Neural cell (in vitro differentiated cells): ENCODE data around the gene ADGRD2. TPM values are rescaled to one million over a fixed set of nuclear protein-coding genes. Genes with fewer than 3 reads are reported as not detected.

Experiments
- H2AFZ ChIP-seq: fragments of 200-600, 300-800 bp; sonication (generic), shearing (Covaris generic); 2 replicates; pipeline ENCODE4 v1.6.0; 2014; ENCODE audit warnings: low read depth, mild to moderate bottlenecking, antibody characterized with exemption, low read length, moderate library complexity
- H3F3A ChIP-seq: fragments of 200-600 bp; shearing (Covaris generic); 2 replicates; pipeline ENCODE4 v1.6.1; 2016; ENCODE audit warnings: mild to moderate bottlenecking, moderate library complexity, mixed read lengths, antibody characterized with exemption, low read length; ENCODE audit not compliant: insufficient read depth, poor library complexity, severe bottlenecking
- H3K27ac ChIP-seq: fragments of 200-600, 300-800 bp; sonication (generic), shearing (Covaris generic); 2 replicates; pipeline ENCODE4 v1.5.1; 2014; ENCODE audit warnings: mild to moderate bottlenecking, low read length, moderate library complexity
- H3K27me3 ChIP-seq: fragments of 300-800, 200-600 bp; sonication (generic), shearing (Covaris generic); 2 replicates; pipeline ENCODE4 v1.6.0; 2014; ENCODE audit warnings: mild to moderate bottlenecking, low read depth, low read length, moderate library complexity; ENCODE audit not compliant: insufficient read depth
- H3K36me3 ChIP-seq: fragments of 300-800, 200-600 bp; sonication (generic), shearing (Covaris generic); 2 replicates; pipeline ENCODE4 v1.5.1; 2014; ENCODE audit warnings: mild to moderate bottlenecking, antibody characterized with exemption, low read length, moderate library complexity; ENCODE audit not compliant: insufficient read depth
- H3K4me2 ChIP-seq: fragments of 300-800, 200-600 bp; sonication (generic), shearing (Covaris generic); 2 replicates; pipeline ENCODE4 v1.6.0; 2014; ENCODE audit warnings: mild to moderate bottlenecking, low read length
- H3K4me3 ChIP-seq: fragments of 300-800, 200-600 bp; sonication (generic), shearing (Covaris generic); 2 replicates; pipeline ENCODE4 v1.5.1; 2014; ENCODE audit warnings: mild to moderate bottlenecking, low read length, moderate library complexity
- H3K79me2 ChIP-seq: fragments of 200-600 bp; shearing (Covaris generic); replicated peaks from 2 replicates; pipeline ENCODE4 v1.6.0; 2014; ENCODE audit warnings: mild to moderate bottlenecking, low read length, moderate library complexity; ENCODE audit not compliant: insufficient read depth
- H3K9ac ChIP-seq: fragments of 300-800, 200-600 bp; sonication (generic), shearing (Covaris generic); 2 replicates; pipeline ENCODE4 v1.6.1; 2016; ENCODE audit warnings: mild to moderate bottlenecking, low read length, mixed read lengths
- H3K9me2 ChIP-seq: fragments of 200-600 bp; shearing (Covaris generic); 2 replicates; pipeline ENCODE4 v1.6.1; 2016; ENCODE audit warnings: mild to moderate bottlenecking, low read length, mixed read lengths; ENCODE audit not compliant: insufficient read depth
- H3K9me3 ChIP-seq: fragments of 200-600, 300-800 bp; sonication (generic), shearing (Covaris generic); 2 replicates; pipeline ENCODE4 v1.6.1; 2016; ENCODE audit warnings: mild to moderate bottlenecking, mixed run types, low read length, moderate library complexity, mixed read lengths
- H4K20me1 ChIP-seq: fragments of 200-600 bp; shearing (Covaris generic); 2 replicates; pipeline ENCODE4 v1.6.1; 2016; ENCODE audit warnings: mild to moderate bottlenecking, mixed run types; ENCODE audit not compliant: insufficient read depth
- EP300 ChIP-seq: fragments of 450-650 bp; conservative IDR thresholded peaks from 2 replicates; pipeline ENCODE4 v1.6.1; 2014; ENCODE audit warnings: antibody characterized with exemption, mild to moderate bottlenecking, moderate library complexity; ENCODE audit not compliant: poor library complexity, severe bottlenecking
- EZH2 ChIP-seq: fragments of 200-600, 300-800 bp; shearing (Covaris generic), sonication (generic); IDR thresholded peaks from 2 replicates; pipeline ENCODE4 v1.6.1; 2014; ENCODE audit warnings: antibody characterized with exemption, low read length, borderline replicate concordance, mild to moderate bottlenecking; ENCODE audit not compliant: insufficient read depth, poor library complexity, severe bottlenecking
- MXI1 ChIP-seq: fragments of 450-650 bp; conservative IDR thresholded peaks from 2 replicates; pipeline ENCODE4 v1.6.1; 2014; ENCODE audit warnings: antibody characterized with exemption, mild to moderate bottlenecking; ENCODE audit not compliant: poor library complexity, severe bottlenecking
- POLR2AphosphoS5 ChIP-seq: IDR thresholded peaks from 2 replicates; pipeline ENCODE4 v1.6.1; 2012
- RAD21 ChIP-seq: fragments of 450-650 bp; conservative IDR thresholded peaks from 2 replicates; pipeline ENCODE4 v1.6.1; 2014; ENCODE audit warnings: antibody characterized with exemption, mild to moderate bottlenecking, moderate library complexity
- SMC3 ChIP-seq: fragments of 450-650 bp; conservative IDR thresholded peaks from 2 replicates; pipeline ENCODE4 v1.6.1; 2014; ENCODE audit warnings: antibody characterized with exemption, mild to moderate bottlenecking, moderate library complexity; ENCODE audit not compliant: poor library complexity
- TAF1 ChIP-seq: IDR thresholded peaks from 2 replicates; pipeline ENCODE4 v1.6.1; 2012; ENCODE audit warnings: low read depth
- polyA plus RNA-seq: library from polyadenylated mRNA; depleted of rRNA; stranded (reverse); fragments of >200 nt; gene quantifications from 2 replicates; pipeline ENCODE4 v1.2.3, GENCODE V29; 2014
- TF ChIP-seq, protein P1 (sequence below): IDR thresholded peaks from 2 replicates; pipeline ENCODE4 v1.6.1; 2012; ENCODE audit warnings: borderline replicate concordance
- TF ChIP-seq, protein P2 (sequence below): fragments of 450-650 bp; IDR thresholded peaks from 2 replicates; pipeline ENCODE4 v1.5.1; 2014; ENCODE audit warnings: antibody characterized with exemption, mild to moderate bottlenecking, moderate library complexity; ENCODE audit not compliant: poor library complexity, severe bottlenecking

ADGRD2 gene
- polyA plus RNA-seq, 1 donor from 2014 or later, result not detected

DNA sequence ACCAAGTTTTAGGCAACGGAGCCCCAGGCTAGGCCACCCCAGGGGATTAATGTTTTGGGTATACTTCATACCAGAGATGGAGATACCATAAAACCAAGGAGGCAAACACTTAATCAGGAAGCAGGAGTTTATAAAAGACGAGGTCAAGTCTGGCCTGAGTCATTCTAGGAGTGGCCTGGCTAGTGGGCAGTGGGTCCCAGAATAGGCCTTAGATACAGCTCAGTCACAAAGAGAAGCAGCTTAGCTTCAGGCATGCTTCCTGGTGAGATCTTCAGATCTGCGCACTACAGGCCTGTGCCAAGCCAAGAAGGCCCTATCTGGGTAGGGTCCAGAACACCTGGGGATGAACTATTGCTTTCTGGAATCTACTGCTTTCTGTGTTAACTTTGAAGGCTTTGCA, 77.5 kb downstream of the ADGRD2 start:
- Histone ChIP-seq H3K4me2 (no peak overlapping the region), H3K79me2 (no peaks in the 10 kb centered on the region), H3K36me3 (no peaks in the 10 kb centered on the region), H2AFZ (no peak overlapping the region), H4K20me1 (no peaks in the 10 kb centered on the region), H3K27me3 (no peaks in the 10 kb centered on the region), H3F3A (no peaks in the 10 kb centered on the region), H3K9me3 (no peaks in the 10 kb centered on the region), H3K9ac (no peak overlapping the region), H3K27ac (no peak overlapping the region), H3K9me2 (no peaks in the 10 kb centered on the region), H3K4me3 (no peak overlapping the region)
- TF ChIP-seq EZH2 (no peak), POLR2AphosphoS5 (no peak), MXI1 (no peak), SMC3 (no peak), RAD21 (no peak), TAF1 (no peak), EP300 (no peak)
- TF ChIP-seq, protein P1, sequence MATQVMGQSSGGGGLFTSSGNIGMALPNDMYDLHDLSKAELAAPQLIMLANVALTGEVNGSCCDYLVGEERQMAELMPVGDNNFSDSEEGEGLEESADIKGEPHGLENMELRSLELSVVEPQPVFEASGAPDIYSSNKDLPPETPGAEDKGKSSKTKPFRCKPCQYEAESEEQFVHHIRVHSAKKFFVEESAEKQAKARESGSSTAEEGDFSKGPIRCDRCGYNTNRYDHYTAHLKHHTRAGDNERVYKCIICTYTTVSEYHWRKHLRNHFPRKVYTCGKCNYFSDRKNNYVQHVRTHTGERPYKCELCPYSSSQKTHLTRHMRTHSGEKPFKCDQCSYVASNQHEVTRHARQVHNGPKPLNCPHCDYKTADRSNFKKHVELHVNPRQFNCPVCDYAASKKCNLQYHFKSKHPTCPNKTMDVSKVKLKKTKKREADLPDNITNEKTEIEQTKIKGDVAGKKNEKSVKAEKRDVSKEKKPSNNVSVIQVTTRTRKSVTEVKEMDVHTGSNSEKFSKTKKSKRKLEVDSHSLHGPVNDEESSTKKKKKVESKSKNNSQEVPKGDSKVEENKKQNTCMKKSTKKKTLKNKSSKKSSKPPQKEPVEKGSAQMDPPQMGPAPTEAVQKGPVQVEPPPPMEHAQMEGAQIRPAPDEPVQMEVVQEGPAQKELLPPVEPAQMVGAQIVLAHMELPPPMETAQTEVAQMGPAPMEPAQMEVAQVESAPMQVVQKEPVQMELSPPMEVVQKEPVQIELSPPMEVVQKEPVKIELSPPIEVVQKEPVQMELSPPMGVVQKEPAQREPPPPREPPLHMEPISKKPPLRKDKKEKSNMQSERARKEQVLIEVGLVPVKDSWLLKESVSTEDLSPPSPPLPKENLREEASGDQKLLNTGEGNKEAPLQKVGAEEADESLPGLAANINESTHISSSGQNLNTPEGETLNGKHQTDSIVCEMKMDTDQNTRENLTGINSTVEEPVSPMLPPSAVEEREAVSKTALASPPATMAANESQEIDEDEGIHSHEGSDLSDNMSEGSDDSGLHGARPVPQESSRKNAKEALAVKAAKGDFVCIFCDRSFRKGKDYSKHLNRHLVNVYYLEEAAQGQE, result no peak
- TF ChIP-seq, protein P2, sequence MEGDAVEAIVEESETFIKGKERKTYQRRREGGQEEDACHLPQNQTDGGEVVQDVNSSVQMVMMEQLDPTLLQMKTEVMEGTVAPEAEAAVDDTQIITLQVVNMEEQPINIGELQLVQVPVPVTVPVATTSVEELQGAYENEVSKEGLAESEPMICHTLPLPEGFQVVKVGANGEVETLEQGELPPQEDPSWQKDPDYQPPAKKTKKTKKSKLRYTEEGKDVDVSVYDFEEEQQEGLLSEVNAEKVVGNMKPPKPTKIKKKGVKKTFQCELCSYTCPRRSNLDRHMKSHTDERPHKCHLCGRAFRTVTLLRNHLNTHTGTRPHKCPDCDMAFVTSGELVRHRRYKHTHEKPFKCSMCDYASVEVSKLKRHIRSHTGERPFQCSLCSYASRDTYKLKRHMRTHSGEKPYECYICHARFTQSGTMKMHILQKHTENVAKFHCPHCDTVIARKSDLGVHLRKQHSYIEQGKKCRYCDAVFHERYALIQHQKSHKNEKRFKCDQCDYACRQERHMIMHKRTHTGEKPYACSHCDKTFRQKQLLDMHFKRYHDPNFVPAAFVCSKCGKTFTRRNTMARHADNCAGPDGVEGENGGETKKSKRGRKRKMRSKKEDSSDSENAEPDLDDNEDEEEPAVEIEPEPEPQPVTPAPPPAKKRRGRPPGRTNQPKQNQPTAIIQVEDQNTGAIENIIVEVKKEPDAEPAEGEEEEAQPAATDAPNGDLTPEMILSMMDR, result no peak

Other genes with a start within 250 kb of the ADGRD2 start
- gene NEK6, start 192.5 kb upstream of the ADGRD2 start, polyA plus RNA-seq, result 3.8 and 4.6 TPM in 2 replicates
- gene PSMB7, start 35.0 kb upstream of the ADGRD2 start, polyA plus RNA-seq, result 363 and 388 TPM in 2 replicates
- 0.09 and 2.4 TPM in 2 replicates for gene NR5A1, start 56.9 kb downstream of the ADGRD2 start, polyA plus RNA-seq